Activated T-helper 9 cell treated with anti-CD3 and anti-CD28 coated beads, Interleukin-2, amount 50 U/mL, for 16 hours (primary cell): Measurements from ENCODE around the gene MRPS33.
"Not testable (repeated sequence)": the region's sequence is repeated elsewhere in the genome, so short reads cannot be mapped to it uniquely, and the experiment has no call there.

ENCODE experiments used
- DNase-seq: peaks from one replicate; pipeline ENCODE4 v3.0.0-alpha.2; 2020; ENCODE audit warnings: low read depth

The MRPS33 gene

GRCh38 chr7:141014524-141015395 is at the start of gene MRPS33:
Gene MRPS33, minus strand, starts transcription at chr7:141014952. Its CDS starts 4,319 bp downstream, at chr7:141010633.
- DNase-seq, result peak; percentile 92

GRCh38 chr7:141057788-141058187 is 43.0 kb upstream of the MRPS33 start:
- no peak for DNase-seq

GRCh38 chr7:141055146-141055545 is 40.4 kb upstream of the MRPS33 start:
- no peak for DNase-seq

- peak; percentile 37 for DNase-seq
Measured at GRCh38 chr7:141053626-141054025, 38.9 kb upstream of the MRPS33 start.

GRCh38 chr7:141045842-141046620 is 31.3 kb upstream of the MRPS33 start:
- no peak for DNase-seq

- no peak for DNase-seq
Measured at GRCh38 chr7:141045126-141045841, 30.5 kb upstream of the MRPS33 start.

GRCh38 chr7:141043616-141044015 is 28.9 kb upstream of the MRPS33 start:
- DNase-seq, result no peak

- DNase-seq, result no peak
Measured at GRCh38 chr7:141042222-141043193, 27.8 kb upstream of the MRPS33 start.

GRCh38 chr7:141039376-141039775 is 24.6 kb upstream of the MRPS33 start:
- DNase-seq, result no peak

- DNase-seq, result not testable (repeated sequence)
Measured at GRCh38 chr7:141038100-141038499, 23.3 kb upstream of the MRPS33 start.

- not testable (repeated sequence) for DNase-seq
Measured at GRCh38 chr7:141032539-141033323, 18.0 kb upstream of the MRPS33 start.

GRCh38 chr7:141028767-141029166 is 14.0 kb upstream of the MRPS33 start:
- DNase-seq, result no peak

- no peak for DNase-seq
Measured at GRCh38 chr7:141027043-141027442, 12.3 kb upstream of the MRPS33 start.

GRCh38 chr7:141024668-141025067 is 9.9 kb upstream of the MRPS33 start:
- DNase-seq, result no peak

GRCh38 chr7:141023295-141023694 is 8.5 kb upstream of the MRPS33 start:
- DNase-seq, result no peak

GRCh38 chr7:141017555-141017954 is 2.8 kb upstream of the MRPS33 start:
- DNase-seq, result no peak

GRCh38 chr7:141016349-141016748 is 1.6 kb upstream of the MRPS33 start:
- no peak for DNase-seq

GRCh38 chr7:141014125-141014523 is 628 bp downstream of the MRPS33 start:
- no peak for DNase-seq

- DNase-seq, result no peak
Measured at GRCh38 chr7:141013345-141013715, 1.4 kb downstream of the MRPS33 start.

GRCh38 chr7:141012696-141013344 is 1.9 kb downstream of the MRPS33 start:
- no peak for DNase-seq
